GM21447 (cell line): Measurements from ENCODE around the gene FAM228B.
"Not testable (repeated sequence)": the region's sequence is repeated elsewhere in the genome, so short reads cannot be mapped to it uniquely, and the experiment has no call there.

ENCODE experiments used
- ATAC-seq: cut with Tn5 transposase; IDR thresholded peaks from one replicate; pipeline ENCODE4 v1.9.1; 2021; ENCODE audit not compliant: unreplicated experiment

FAM228B gene

GRCh38 chr2:24123195-24123921 is at the start of gene FAM228B, which contains the start of gene PFN4:
Gene FAM228B (plus strand): TSS chr2:24123469. CDS start chr2:24124362, 893 bp downstream.
Gene PFN4 (minus strand): TSS chr2:24123334. CDS start chr2:24122535, 799 bp downstream.
- peak; percentile 88 for ATAC-seq

DNA sequence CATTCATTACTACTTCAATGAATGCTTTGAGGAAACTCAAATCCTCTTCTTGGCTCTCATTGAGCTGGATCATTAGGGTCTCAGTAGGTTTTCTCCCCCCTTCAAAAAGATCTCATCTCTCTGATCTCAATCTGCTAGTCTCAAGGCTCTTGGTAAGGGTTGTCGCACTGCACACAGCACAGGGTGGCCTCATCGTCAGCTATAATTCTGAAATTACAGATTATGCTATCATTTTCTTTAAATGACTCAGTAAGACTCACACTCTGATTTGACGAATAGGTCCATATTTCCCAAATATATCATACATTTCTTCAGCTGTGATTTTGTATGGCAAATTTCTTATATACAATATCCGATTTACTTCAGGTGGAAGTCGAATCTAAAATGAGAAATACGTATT is 49.5 kb upstream of the FAM228B start:
- ATAC-seq, result no peak

DNA sequence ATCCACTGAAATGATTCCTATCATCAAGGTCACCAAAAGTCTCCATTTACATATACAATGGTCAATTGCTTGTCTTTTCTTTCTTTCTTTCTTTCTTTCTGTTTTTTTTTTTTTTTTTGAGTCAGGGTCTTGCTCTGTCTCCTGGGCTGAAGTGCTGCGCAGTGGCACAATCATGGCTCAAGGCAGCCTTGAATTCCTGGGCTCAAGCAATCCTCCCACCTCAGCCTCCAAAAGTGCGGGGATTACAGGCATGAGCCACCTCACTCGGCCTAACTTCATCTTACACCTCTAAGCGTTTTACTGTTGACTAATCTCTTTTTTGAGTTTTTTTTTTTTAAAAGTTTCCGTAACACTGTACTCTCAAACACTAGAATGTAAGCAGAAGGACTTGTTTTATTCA is 48.0 kb upstream of the FAM228B start:
- no peak for ATAC-seq

DNA sequence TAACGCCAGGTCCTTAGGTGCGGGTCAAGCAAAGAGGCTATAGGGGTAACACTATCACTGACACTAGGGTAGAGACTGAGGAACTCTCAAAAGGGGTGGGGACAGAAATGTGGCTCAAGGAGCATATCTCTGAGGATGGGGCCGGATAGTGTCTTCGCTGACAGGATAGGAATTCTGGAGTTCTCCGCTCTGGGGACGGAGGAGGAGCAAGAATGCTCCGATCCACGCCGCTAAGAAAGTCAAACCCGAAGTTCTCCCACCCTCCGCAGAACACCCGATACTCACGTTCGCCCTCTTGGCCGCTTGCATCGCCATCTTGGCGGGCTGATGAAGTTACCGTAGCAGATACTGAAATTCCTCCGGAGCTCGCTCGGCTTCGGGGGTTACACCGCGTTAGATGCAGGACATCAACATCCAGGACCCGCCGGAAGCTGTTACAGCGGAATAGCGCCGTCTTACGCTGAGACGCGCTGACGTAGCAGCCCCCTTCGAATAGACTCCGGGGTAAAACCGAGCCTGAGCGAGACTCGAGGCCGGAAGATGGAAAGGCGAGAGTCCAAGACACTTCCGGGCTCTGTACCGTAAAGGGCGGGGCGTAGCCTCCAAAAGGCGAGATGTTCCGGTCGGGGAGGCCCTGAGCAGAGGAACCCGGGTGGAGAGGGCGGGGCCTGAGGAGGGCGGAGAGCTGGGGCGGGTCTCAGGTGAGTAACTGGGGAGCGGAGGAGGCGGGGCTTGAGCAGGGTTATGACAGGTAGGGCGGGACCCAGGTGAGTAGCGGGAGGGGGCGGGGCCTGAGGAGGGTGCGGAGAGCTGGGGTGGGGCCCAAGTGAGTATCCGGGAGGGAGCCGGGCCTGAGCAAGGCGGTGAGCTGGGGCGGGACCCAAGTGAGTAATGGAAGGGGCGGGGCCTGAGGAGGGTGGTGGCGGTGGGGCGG is 47.1 kb upstream of the FAM228B start, which contains the start of gene SF3B6:
TSS of gene SF3B6 (minus strand) at position 412 of the 934 bp plus-strand sequence. CDS start at position 315, 97 bp downstream.
- peak; percentile 93 for ATAC-seq

DNA sequence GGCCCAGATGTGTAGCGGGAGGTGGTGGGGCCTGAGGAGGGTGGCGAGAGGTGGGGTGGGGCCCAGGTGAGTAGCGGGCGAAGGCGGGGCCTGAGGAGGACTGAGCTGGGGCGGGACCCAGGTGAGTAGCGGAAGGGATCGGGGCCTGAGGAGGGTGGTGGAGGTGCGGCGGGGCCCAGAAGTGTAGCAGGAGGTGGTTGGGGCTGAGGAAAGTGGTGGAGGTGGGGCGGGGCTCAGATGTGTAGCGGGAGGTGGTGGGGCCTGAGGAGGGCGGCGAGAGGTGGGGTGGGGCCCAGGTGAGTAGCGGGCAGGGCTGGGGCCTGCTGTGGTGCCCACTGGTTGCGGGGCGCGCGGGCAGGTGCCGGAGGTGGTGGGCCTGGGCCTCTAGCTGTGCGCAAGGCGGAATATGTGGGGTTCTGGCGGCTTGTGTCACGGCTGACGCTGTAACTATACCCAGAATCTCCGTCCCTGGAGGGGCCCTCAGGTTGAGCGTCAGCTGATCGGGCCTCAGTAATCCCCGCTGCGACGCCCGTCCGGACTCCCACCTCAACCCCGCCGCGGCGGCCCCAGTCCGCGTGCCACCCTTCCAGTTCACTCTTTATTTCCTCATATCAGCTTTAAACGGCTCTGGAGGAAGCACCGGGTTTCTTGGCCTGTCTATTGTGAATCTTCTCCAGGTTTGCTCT is 46.3 kb upstream of the FAM228B start:
- ATAC-seq, result peak; percentile 11

- no peak for ATAC-seq
Measured at GRCh38 chr2:24077535-24077877, 45.8 kb upstream of the FAM228B start.

DNA sequence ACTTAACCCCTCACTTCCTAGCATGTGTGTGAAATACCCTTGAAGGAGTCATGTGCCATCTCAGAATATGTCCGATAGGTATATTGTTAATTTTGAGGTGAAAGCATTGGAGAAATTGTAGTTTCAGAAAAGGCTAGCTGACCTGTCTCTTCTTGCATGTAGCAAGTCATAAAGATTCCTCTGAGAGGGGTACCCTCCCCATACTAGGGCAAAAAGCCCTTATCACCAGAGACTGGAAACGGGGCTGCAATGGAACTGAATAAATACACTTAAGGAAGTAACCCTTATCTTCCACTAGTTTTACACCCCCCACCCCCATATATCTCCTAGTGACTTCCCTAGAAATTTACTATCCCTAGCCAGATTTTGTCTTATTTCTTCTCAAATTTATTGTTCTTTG is 45.4 kb upstream of the FAM228B start:
- ATAC-seq, result no peak

DNA sequence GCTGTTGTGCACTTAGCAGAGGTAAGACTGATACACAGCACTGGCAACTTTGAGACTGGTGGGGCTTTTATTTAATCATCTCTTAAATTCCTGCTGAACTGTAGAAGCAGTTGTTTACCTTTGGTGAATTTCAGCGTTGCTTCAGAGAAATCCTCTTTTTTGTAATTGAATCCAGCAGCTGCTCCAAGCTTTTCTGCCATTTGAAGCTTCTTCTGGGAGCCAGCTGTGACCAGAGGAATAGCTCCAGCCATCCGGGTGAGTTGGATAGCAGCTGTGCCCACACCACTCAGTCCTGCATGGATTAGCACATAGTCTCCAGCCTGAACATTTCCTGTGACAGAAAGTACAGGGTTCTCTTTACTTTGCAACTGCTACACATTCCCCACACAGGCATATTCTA is 42.6 kb upstream of the FAM228B start:
- ATAC-seq, result no peak

- no peak for ATAC-seq
Measured at GRCh38 chr2:24082787-24083566, 40.3 kb upstream of the FAM228B start.

- ATAC-seq, result peak; percentile 85
Measured at GRCh38 chr2:24083567-24084385, 39.5 kb upstream of the FAM228B start.

DNA sequence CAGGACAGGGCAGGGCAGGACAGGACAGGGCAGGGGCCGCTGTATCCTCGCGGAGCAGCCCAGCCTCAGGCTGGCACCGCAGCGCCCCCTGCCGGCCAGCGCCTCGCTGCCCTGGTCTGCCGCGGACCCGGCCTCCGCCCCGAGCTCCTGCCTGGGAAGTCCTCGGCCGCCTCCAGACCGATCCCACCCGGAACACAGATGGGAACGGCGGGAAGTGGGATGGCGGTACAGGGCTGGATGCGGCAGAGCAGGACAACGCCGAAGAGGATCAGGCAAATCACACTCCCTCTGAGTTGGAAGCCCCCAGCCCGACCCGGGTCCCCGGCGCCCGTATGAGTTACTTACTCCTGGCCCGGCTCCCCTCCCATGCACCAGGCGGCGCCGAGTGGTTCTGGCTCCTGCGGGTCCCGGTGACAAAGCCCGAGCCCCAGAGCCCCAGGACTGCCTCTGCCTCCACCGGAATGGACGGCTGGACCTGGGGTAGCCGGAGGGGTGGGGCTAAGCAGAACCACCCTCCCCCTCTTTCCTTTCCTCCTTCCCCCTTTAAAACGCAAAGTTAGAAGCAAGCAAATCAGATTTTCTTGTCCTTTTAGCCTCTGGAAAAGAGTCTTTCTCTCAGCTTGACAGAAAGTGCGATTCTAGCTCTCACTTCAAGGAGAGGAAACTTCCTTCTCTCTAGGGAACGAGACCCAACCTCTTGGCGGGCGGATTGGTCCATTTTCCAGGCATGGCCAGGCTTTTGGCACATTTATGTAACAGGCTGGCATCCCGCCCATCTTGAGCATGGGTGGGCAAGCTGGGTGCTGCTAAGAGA is 38.7 kb upstream of the FAM228B start, which contains the start of gene TP53I3:
TSS of gene TP53I3 (minus strand) at position 449 of the 814 bp plus-strand sequence. CDS start 508 bp downstream, outside the sequence.
- ATAC-seq, result peak; percentile 71

DNA sequence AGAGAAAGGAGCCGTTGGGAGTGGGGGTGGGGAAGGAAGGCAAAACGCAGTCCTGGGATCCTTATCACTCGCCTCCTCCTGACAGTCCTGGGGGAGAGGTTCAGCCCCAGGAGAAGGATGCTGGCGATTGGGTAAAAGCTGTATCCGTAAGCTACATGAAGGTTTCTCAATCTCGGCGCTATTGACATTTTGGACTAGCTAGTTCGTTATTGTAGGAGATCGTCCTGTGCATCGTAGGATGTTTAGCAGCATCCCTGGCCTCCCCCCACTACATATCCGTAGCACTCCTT is 38.1 kb upstream of the FAM228B start:
- ATAC-seq, result no peak

GRCh38 chr2:24086241-24086640 is 37.0 kb upstream of the FAM228B start:
- ATAC-seq, result no peak

DNA sequence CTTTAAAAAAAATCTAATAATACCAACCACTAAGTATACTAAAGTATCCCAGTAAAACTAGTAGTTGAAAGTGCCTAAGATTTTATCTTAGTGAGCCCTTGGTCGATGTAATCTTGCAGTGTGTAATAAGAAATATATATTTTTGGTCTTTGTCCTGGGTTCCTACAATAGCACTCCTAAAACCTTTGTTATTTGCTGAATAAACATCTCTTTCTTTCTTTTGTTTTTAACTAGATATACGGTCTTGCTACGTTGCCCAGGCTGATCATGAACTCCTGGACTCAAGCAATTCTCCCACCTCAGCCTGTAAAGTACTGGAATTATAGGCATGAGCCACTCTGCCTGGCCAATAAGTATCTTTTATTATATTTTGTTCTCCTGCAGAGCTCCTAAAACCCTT is 36.2 kb upstream of the FAM228B start:
- ATAC-seq, result no peak

DNA sequence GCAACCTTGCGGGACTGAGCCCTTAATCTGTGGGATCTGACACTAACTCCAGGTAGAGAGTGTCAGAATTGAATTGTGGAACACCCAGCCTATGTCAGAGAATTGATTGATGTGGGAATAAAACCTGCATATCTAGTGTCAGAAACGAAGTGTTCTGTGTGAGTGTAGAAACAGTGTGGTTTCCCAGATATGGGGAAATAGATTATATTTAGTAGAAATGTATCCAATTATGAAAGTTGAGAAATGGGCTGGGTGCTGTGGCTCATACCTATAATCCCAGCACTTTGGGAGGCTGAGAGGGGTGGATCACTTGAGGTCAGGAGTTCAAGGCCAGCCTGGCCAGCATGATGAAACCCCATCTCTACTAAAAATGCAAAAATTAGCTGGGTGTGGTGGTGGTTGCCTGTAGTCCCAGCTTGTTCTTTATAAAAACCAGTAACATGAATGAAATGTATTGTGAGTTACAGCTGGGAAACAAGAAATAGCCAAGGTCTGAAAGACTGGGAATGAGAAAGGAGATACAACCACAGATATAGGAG is 34.4 kb upstream of the FAM228B start:
- ATAC-seq, result no peak

DNA sequence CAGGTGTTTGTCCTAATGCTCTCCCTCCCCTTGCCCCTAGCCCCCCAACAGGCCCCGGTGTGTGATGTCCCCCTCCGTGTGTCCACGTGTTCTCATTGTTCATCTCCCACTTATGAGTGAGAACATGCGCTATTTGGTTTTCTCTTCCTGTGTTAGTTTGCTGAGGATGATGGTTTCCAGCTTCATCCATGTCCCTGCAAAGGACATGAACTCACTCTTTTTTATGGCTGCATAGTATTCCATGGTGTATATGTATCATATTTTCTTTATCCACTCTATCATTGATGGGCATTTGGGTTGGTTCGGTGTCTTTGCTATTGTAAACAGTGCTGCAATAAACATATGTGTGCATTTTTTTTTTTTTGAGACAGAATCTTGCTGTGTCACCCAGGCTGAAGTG is 30.0 kb upstream of the FAM228B start:
- not testable (repeated sequence) for ATAC-seq

DNA sequence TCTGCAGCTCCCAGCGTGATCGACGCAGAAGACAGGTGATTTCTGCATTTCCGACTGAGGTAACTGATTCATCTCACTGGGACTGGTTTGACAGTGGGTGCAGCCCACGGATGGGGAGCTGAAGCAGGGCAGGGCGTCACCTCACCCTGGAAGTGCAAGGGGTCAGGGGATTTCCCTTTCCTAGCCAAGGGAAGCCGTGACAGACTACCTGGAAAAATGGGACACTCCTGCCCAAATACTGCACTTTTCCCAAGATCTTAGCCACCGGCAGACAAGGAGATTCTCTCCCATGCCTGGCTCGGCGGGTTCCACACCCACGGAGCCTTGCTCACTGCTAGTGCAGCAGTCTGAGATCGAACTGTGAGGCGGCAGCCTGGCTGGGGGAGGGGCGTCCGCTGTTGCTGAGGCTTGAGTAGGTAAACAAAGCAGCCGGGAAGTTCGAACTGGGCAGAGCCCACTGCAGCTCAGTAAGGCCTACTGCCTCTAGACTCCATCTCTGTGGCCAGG is 28.0 kb upstream of the FAM228B start:
- not testable (repeated sequence) for ATAC-seq

GRCh38 chr2:24100732-24101131 is 22.5 kb upstream of the FAM228B start:
- not testable (repeated sequence) for ATAC-seq
